Activated CD4-positive, alpha-beta T cell treated with anti-CD3 and anti-CD28 coated beads, Interleukin-2, Interleukin-4, amounts not matched to agents 100 ng/mL and 50 ng/mL, durations not matched to agents 16 hours and 8 hours (primary cell): Measurements from ENCODE around the gene HTR2B.
"Not testable (repeated sequence)": the region's sequence is repeated elsewhere in the genome, so short reads cannot be mapped to it uniquely, and the experiment has no call there.

Experiments used
- DNase-seq: peaks from one replicate; pipeline ENCODE4 v3.0.0-alpha.2; 2020; ENCODE audit warnings: low spot score

HTR2B gene

GRCh38 chr2:231133365-231134099 lies 8.7 kb upstream of the HTR2B start:
- DNase-seq = no peak

GRCh38 chr2:231132129-231132528 lies 7.3 kb upstream of the HTR2B start:
- DNase-seq = no peak

GRCh38 chr2:231130336-231131056 lies 5.7 kb upstream of the HTR2B start:
- no peak for DNase-seq

GRCh38 chr2:231129216-231129615 lies 4.4 kb upstream of the HTR2B start:
- DNase-seq = no peak

- DNase-seq = no peak
Measured at GRCh38 chr2:231128541-231128940, 3.7 kb upstream of the HTR2B start.

GRCh38 chr2:231127936-231128335 lies 3.1 kb upstream of the HTR2B start:
- DNase-seq = no peak

GRCh38 chr2:231127480-231127879 lies 2.6 kb upstream of the HTR2B start:
- DNase-seq = no peak

- DNase-seq = no peak
Measured at GRCh38 chr2:231126123-231126522, 1.3 kb upstream of the HTR2B start.

GRCh38 chr2:231123362-231123898 lies 1.4 kb downstream of the HTR2B start:
- DNase-seq = peak; percentile 4

GRCh38 chr2:231118614-231118942 lies 6.3 kb downstream of the HTR2B start:
- no peak for DNase-seq

- no peak for DNase-seq
Measured at GRCh38 chr2:231117922-231118613, 6.8 kb downstream of the HTR2B start.

- no peak for DNase-seq
Measured at GRCh38 chr2:231117148-231117547, 7.7 kb downstream of the HTR2B start.

- no peak for DNase-seq
Measured at GRCh38 chr2:231115651-231116050, 9.2 kb downstream of the HTR2B start.

GRCh38 chr2:231113489-231113888 lies 11.4 kb downstream of the HTR2B start:
- no peak for DNase-seq

GRCh38 chr2:231111987-231112386 lies 12.9 kb downstream of the HTR2B start:
- DNase-seq = no peak

- no peak for DNase-seq
Measured at GRCh38 chr2:231110551-231110950, 14.3 kb downstream of the HTR2B start.

- DNase-seq = peak; percentile 55
Measured at GRCh38 chr2:231104115-231104713, 20.6 kb downstream of the HTR2B start.

GRCh38 chr2:231102772-231103171 lies 22.1 kb downstream of the HTR2B start:
- DNase-seq = no peak

GRCh38 chr2:231100990-231101389 lies 23.9 kb downstream of the HTR2B start:
- no peak for DNase-seq

- DNase-seq = not testable (repeated sequence)
Measured at GRCh38 chr2:231100321-231100720, 24.5 kb downstream of the HTR2B start.

- no peak for DNase-seq
Measured at GRCh38 chr2:231099918-231100317, 24.9 kb downstream of the HTR2B start.

- no peak for DNase-seq
Measured at GRCh38 chr2:231094736-231095346, 30.0 kb downstream of the HTR2B start.
